GM19455 (cell line): ENCODE measurements around the gene LRP1-AS.

Experiments used
- ATAC-seq: cut with Tn5 transposase; IDR thresholded peaks from one replicate; pipeline ENCODE4 v1.9.1; 2021; ENCODE audit not compliant: unreplicated experiment

Gene LRP1-AS

DNA sequence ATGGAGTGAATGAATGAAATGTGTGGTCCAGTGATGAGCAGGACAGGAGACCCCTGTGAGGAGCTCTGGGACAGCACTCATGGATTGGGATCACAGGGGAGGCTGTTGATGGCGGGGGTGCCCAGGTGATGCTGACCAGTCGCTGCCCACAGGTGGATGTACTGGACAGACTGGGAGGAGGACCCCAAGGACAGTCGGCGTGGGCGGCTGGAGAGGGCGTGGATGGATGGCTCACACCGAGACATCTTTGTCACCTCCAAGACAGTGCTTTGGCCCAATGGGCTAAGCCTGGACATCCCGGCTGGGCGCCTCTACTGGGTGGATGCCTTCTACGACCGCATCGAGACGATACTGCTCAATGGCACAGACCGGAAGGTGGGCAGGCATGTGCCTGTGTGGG is 13.3 kb upstream of the LRP1-AS start:
- no peak for ATAC-seq

DNA sequence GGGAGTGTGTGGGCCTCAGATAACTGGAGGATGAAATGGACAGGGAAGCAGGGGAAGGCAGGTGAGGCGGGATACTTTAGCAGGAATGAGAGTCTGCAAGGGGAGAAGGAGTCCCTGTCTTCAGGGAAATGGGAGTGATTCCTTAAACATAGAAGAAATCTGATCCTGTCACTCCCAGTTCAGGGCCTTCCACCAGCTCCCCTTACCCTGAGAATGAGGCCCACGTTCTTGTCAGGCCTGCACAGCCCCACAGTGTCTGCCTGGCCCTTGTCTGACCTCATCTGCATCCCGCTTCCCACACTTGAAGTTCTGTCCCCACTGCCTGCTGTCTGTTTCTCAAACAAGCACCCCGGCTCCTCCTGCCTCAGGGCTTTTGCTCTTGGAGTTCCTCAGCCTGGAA is 12.6 kb upstream of the LRP1-AS start:
- no peak for ATAC-seq

DNA sequence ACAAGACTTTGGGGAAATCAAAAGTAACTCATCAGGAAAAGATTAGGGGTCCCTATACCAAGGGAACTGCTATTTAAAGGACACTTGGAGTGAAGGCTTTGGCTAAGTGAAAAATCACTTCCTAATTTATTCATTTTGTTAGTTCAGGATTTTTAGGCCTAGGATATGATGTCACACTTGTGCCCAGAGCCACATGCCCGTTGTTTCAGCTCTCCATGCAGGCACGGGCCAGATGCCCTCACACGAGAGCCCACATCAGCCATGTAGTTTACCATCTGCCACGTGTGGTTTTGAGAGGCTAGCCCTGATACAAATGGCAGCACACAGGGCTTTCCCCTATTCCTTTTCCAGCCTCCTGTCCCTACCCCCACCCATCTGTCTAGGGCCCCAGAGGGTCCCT is 11.9 kb upstream of the LRP1-AS start:
- ATAC-seq = no peak

DNA sequence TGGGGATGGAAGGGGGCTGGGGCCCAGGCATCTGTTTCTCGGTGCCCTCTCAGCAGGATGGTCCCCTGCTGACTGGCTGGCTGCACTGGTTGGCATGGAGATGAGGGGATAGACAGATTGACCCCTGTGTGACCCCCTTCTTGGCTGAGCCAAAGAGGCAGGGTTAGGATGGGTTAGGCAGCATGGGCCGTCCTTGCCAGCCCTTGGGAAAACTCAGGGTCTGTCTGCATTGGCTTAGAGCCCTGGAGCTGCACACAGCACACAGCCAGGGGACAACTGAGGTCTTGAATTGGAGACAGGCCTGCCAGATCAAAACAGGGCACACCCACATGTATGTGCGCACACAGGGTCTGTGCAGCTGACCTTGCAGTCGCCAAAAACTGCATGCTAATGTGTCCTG is 11.2 kb upstream of the LRP1-AS start:
- ATAC-seq = no peak

DNA sequence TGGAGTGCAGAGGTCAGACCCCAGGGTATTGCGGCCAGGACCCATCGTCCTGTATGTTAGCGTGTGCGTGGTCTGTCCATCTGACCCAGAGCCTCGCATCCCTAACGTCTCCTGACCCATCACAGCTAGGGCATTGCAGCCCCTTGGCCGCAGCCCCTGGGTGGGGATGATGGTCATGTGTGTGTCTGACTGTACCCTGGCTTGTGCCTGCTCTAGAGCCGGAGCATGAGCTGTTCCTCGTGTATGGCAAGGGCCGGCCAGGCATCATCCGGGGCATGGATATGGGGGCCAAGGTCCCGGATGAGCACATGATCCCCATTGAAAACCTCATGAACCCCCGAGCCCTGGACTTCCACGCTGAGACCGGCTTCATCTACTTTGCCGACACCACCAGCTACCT is 10.8 kb upstream of the LRP1-AS start:
- ATAC-seq = no peak

DNA sequence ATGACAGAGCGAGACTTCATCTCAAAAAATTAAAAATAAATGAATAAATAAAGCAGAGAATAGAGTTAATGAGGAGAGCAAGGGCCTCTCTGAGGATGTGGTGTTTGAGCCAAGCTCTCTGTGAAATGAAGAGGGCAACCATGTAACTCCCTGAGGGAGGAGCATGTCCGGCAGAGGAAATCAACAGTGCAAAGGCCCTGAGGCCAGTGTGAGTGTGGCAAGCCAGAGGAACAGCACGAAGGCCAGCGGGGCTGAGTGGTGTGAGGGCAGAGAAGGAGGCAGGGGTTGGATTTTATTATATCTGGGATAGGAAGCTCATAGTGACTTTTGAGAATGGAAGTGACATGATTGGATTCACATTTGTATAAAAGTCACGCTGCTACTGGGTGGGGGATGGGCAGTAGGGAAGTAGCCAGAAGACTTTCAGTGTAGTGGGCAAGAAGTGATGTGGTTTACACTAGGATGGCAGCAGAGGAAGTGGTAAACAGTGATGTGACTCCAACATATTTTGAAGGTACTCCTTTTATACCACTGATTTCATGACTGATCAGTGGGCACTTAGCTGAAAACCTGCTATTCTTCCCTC is 10.3 kb upstream of the LRP1-AS start:
- ATAC-seq = no peak

DNA sequence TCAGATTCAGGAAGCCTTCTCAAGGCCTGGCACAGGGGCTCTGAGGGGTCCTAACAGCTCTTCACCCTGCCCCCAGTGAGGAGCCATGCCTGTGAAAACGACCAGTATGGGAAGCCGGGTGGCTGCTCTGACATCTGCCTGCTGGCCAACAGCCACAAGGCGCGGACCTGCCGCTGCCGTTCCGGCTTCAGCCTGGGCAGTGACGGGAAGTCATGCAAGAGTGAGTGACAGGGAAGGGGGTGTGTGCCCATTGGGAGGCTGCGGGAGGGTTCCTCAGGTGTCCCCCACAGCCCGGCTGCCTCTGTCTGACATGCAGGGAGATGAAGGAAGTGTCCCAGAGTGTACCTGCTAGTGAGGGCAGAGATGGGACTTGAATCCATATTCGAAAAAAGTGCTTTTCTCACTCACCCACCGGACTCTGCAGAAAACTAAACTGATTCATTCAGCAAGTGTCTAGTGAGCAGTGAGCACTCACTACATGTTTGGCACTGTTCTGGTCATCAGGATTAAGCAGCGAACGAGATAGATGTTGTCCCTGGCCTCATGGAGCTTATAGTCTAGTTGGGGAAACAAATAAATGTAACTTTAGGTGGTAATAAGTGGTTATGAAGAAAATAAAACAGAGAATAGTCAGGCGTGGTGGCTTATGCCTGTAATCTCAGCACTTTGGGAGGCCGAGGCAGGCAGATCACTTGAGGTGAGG is 9.4 kb upstream of the LRP1-AS start:
- no peak for ATAC-seq

DNA sequence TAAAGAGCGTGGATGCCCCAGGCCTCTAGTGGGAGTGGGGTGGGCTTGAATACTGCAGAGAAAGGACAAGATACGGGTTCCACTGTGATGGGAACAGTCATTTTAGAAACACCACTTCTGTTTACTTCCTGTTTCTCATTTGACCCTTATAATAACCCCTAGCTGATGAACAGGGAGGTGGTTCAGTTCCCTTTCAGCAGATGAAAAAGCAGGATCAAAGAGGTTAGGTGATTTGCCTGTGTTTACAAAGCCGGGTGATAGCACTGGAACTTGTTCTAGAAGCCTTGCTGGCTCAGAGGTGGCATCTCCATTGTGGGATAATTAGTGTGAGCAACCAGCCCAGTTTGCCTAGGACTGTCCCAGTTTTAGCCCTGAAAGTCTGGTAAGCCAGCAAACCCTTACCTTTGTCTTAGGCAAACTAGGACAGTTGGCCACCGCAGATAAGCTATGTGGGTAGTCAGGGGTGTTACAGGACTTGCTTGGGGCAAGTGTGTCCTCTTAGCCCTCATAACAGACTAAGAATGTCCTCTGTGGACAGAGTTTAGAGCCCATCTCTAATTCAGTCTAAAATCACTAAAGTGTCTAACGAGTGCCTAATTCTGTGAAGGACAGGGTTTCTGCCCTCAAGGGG is 7.5 kb upstream of the LRP1-AS start:
- no peak for ATAC-seq

DNA sequence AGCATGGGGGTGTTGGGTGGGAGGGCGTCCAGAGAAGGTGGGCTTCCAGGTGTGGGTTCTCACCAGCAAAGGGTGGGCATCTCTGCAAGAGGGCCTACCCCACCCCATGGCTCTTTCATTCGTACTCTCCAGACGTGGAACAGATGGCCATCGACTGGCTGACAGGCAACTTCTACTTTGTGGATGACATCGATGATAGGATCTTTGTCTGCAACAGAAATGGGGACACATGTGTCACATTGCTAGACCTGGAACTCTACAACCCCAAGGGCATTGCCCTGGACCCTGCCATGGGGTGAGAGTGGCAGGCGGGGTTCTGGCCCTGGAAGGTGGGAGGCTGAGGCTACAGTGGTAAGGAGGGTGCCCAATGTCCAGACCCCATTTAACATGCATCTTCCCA is 6.7 kb upstream of the LRP1-AS start:
- no peak for ATAC-seq

DNA sequence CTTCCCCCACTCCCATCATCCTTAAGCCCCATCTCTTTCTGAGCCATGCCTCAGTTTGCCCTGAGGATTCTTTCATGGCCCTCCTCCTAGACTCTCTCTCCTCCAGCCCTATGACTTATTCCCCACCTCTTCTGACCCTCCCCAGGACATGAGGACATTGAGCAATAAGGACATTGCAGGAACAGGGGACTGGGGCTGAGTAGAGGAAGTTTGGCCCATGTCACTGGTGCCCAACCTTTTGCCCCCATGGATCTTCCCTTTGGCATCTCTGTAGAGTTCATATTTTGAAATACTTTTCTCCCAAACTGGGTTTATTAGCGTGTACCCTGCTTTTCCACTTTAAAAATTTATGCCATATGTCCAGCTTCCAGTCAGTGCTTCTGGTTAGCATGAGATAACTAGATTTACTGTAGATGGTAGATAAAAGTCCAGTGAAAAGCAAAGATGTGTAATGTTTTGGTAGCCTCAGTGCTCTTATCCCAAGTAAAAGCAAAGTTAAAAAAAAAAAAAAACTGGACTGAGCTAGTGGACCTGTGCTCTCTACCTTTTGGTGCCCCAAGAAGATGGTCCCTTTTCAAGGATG is 6.1 kb upstream of the LRP1-AS start:
- no peak for ATAC-seq

DNA sequence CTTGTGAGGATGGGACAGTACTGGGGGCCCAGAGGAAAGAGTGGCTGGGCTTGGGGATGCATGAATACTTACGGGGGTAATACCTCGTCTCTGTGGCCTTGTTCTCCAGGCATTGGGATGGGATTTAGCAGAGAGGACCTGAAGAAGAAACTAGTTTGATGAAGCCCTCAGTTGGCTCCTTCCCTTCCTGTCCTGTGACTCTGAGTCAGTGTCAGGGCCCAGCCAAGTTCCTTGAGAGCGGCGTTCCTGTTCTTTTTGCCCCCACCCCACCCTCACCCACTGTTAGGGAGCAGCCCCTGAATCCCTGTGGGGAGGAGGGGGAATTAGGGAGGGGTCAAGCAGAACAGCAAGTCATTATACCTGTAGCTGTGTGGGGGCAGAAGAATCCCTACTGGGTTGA is 5.2 kb upstream of the LRP1-AS start:
- no peak for ATAC-seq

DNA sequence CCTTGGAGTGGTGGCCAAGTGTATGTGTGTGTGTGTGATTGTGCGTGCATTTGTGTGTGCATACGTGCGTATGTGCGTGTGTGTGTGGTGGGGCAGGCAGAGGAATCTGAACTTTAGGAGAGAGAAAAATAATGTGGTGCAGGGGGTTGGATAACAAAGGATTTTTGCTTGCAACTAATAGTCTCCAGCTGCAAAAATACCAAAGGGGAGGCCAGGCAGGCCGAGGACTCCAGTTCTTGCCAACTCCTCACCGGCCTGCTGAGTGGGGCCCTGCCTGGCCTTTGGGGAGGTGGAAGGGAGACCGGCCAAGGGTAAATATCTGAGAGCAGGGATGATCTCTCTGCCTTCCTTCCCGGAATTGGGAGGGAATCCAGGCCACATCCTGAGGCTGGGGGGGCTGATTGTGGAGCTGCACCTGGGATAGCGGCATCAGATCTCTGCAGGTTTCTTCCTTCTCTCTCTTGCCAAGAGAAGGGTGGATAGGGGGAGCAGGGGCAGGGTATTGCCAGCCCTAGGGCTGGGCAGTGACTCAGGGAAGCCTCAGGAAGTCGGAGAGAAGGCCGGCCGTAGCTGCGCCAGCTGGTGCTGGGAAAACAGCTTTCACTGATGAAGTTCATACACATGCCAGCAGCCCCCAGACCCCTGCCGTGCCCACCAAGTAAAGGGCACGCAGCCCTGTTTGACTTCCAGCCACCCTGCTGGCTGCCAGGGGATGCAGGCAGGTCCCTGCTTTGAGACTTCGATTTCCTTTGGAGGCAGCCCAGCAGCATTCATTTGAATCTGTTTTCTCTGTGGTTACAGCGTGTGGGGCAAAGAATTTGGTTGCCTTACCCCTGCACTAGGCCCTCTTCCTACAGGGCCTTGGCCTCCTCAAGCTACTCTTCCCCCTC is 4.6 kb upstream of the LRP1-AS start:
- no peak for ATAC-seq

DNA sequence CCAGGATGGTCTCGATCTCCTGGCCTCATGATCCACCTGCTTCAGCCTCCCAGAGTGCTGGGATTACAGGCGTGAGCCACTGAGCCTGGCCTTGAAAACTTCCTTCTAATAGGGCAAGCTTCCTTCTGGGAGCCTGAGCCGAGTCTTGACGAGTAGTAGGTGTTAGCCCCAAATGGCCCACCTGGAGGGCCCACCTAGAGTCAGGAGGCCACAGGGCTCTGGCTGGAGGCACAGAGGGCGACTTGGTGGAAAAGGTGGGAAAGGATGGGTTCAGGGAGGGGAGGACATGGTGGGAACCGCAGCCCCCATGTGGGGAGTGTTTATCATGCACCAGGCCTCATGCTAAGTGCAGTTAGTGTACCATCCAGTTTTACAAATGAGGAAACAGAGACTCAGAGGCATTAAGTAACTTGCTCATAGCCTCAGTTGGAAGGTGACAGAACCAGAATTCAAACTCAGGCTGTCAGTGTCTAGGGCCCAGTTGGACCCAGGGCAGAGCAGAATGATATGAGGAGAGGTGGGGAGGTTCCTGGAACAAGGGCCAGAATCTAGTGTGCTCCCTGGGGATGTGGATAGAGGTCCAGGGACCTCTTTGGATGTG is 3.1 kb upstream of the LRP1-AS start:
- ATAC-seq = no peak

DNA sequence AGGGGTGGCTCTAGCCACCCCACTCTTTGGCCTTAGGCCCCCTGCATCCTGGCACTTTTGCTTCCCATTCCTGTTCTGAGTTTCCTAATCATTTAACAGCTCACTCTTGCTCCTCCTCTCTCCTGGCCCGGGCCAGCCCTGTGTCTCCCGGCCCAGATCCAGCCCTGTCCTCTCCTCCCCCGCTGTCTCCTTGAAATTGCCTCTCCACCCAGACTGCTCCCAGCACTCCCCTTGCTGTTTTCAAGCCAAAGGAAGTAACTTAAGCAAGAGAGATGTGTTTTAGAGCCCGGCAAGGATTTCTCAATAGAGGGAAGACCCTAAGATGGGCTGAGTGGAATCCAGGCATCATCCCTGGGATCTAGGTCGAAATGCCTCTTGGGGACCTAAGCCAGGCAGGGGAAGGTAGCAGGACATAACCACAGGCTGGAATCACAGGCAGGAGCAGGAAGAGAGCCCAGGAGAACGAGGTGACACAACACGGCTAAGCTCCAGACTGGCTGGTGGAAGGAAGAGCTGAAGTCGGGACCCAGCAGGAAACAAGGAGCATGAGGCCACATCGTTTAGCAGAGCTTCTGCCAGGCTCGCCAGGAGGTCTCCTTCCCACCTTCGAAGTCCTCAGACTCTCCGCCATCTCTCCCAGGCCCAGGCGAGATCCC is 2.0 kb upstream of the LRP1-AS start:
- no peak for ATAC-seq

DNA sequence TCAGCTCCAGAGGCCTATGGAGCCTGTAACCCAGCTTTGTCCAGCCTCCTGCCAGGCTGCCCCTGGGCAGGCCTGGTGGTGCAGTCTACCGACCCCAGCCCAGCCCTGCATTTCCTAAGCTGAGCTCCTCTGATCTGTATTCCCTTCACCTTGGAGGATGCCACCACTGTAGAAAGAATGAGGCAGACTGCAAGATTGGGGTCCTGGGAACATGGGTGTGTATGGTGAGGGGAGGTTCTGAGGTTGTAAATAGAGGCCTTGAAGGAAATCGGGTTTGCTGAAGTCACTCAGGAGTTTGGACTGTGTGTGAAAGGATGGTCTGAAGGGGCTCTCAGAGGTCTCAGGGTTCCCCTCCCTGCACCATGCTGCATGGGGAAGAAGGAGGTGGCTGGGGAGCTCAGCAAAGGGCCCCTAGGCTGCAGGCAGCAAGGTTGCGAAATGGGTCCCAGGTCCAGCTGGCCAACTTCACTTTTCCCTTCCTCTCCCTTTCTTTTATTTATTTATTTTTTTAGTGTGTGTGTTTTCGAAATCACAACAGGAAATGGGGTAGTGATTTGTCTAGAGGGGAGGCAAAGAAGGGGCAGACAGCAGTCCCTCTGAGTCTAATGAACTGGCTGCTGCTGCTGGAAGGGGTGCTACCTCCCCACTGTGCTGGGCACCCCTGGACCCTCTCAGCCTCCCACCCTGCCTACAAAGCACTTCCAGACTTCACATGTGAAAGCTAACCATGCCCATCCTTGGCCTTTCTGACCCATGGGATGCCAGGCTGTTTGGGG is 1.2 kb upstream of the LRP1-AS start:
- ATAC-seq = no peak

DNA sequence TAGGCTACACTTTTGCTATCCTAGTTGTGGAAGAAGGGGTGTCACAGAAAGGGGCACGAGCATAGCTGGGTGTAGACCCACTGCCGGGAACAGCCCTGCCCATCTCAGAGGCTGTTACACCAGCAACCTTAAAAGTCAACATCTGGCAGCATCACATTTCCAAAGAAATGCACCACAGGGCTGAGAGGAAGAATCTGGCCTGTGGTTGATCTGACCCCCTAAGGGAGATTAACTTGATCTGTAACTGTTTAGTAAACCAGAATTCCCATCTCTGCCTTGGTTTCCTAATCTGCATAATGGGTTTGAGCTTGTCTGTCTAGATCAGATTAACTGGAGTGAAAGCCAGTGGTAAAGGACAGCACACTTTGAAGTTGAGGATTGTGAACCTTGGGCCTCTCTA is 1.3 kb downstream of the LRP1-AS start:
- no peak for ATAC-seq

DNA sequence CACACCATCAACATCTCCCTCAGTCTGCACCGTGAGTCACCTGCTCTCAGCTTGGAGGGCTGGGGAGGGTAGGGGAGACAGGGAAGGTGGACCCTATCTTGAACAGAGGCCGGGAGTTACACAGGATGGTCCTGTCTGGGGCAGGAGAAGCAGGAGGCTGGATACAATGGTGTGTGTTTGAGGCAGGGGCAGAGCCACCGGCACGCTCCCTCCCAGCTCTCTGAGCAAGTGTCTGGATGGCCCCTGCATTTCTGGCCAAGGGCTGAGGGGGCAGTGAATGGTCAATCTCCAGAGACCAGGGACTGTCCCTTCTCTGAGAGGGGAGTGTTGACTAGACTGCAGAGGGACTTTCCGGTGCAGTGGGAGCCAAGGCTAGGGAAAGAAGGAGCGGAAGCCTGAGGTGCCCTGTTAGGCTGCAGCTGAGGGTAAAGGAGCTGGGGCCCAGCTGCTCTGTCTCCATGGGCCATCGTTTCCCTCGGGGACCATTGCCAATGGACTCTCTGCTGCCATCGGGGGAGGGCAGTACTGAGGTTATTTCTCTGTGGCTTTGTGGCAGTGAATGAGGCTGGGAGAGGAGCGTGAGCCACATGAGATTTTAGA is 1.9 kb downstream of the LRP1-AS start:
- ATAC-seq = no peak

DNA sequence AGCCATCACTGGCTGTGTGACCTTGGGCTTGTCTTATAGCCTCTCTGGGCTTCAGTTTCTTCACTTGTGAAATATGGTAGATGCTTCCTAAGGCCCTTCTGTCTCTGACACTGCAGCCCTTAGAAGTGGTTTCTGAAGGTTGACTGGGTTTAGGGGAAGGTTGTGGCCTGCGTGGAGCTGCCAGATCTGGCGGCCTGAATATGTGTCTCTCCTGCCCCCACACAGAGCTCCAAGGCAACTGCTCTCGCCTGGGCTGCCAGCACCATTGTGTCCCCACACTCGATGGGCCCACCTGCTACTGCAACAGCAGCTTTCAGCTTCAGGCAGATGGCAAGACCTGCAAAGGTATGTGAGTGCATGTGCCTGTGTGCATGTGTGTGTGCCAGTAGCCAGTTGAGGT is 4.0 kb downstream of the LRP1-AS start:
- ATAC-seq = no peak

DNA sequence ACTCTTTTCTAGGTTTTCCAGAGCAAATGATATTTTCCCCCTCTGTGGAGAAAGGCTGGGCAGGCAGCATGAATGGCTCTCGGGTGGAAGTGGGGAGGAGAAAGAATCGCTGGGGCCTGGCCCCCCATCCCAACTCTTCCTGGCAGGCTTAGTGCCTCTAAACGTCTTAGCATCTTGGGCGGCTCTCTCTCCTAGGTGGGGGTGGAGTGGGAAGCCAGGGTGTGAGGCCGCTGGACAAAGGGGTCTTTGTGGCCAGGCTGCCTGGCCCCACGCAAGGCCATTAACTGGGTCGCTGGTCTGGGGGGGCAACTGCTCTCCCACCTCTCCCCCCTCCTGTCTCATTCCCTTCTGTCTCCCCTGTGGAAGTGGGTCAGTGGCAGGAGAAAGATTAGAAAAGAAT is 4.7 kb downstream of the LRP1-AS start:
- no peak for ATAC-seq
